Uterus (tissue), 4 donors: Measurements from ENCODE around the gene CACNA1C. TPM values are rescaled to one million over a fixed set of nuclear protein-coding genes. Genes with fewer than 3 reads are reported as not detected.

Experiments
- DNase-seq, 2 donors: peaks; one replicate each; pipeline ENCODE4 v3.0.0-alpha.2; 2019 to 2020
- H3K27ac ChIP-seq, 2 donors: fragments of 200-600 bp; sonication (generic); 1 replicate in 1 of 2; 2 replicates in 1 of 2; pipeline ENCODE4 v1.5.1; 2016 to 2018
- H3K27me3 ChIP-seq, 2 donors: fragments of 200-600 bp; sonication (generic); one replicate each; pipeline ENCODE4 v1.5.1; 2018 to 2019; ENCODE audit warnings: control low read depth in 1 of 2
- H3K36me3 ChIP-seq, 2 donors: fragments of 200-600 bp; sonication (generic); one replicate each; pipeline ENCODE4 v1.5.1; 2019; ENCODE audit warnings: control low read depth in 1 of 2
- H3K4me1 ChIP-seq, 2 donors: fragments of 200-600 bp; sonication (generic); one replicate each; pipeline ENCODE4 v1.5.1; 2018 to 2019; ENCODE audit warnings: control low read depth in 1 of 2
- H3K4me3 ChIP-seq, 2 donors: fragments of 200-600 bp; sonication (generic); 1 replicate in 1 of 2; 2 replicates in 1 of 2; pipeline ENCODE4 v1.5.1; 2018 to 2019; ENCODE audit warnings: mild to moderate bottlenecking in 1 of 2
- H3K9me3 ChIP-seq, 2 donors: fragments of 200-600 bp; sonication (generic); one replicate each; pipeline ENCODE4 v1.5.1; 2019; ENCODE audit warnings: control low read depth in 1 of 2
- CTCF ChIP-seq, 4 experiments: fragments of 200-600 bp in 2 of 4; fragments of 450-650 bp in 2 of 4; sonication (generic) in 2 of 4; IDR thresholded peaks; one replicate each; pipeline ENCODE4 v1.5.1; 2016 to 2019; ENCODE audit warnings: antibody characterized with exemption in 4 of 4, mild to moderate bottlenecking in 2 of 4, moderate library complexity in 1 of 4
- POLR2A ChIP-seq, 2 donors: fragments of 450-650 bp; IDR thresholded peaks; one replicate each; pipeline ENCODE4 v1.6.1; 2016; ENCODE audit warnings: antibody characterized with exemption in 2 of 2, mild to moderate bottlenecking in 1 of 2, moderate library complexity in 1 of 2
- intact Hi-C: fragments of 100-400 bp; cut with DNase I; formaldehyde crosslinking; loops from one replicate; pipeline ENCODE4 v1.15.1; 2023; ENCODE audit warnings: low total_unique reads
- total RNA-seq, 4 donors: library from RNA; depleted of rRNA in 3 of 4; stranded (reverse); fragments of >200 nt in 3 of 4; gene quantifications; one replicate each; pipeline versions ENCODE4 v1.1.0 to v1.2.4, GENCODE V29; 2014 to 2023
- donor health status: DM: yes; HTN: yes; CAD: no.

Gene CACNA1C
- total RNA-seq, 4 donors from 2014 or later, result 15.9 to 121 (median 32.1) TPM

DNA sequence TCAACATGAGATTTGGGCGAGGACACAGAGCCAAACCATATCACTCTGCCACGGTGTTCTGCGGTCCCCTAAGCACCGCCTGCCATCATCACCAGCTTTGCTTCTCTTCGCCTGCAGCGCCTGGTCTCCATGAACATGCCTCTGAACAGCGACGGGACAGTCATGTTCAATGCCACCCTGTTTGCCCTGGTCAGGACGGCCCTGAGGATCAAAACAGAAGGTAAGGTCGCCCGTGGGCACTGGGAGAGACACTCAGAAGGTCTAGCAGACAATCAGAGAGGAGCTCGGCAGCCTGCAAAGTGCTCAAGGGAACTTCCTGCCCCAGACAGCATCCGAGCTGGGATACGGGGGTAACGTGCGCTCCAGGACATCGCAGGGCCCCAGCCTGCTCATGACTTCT lies 616.0 kb downstream of the CACNA1C start:
- no peaks in the 10 kb centered on the region for H3K36me3 ChIP-seq
- H3K9me3 ChIP-seq, result no peaks in the 10 kb centered on the region
- no peak overlapping the region for H3K27ac ChIP-seq
- no peaks in the 10 kb centered on the region for H3K27me3 ChIP-seq
- no peak overlapping the region for H3K4me3 ChIP-seq
- DNase-seq, result peak; percentile 6 to 9
- H3K4me1 ChIP-seq, result no peaks in the 10 kb centered on the region
- intact Hi-C loops, result no loop called here
- TF ChIP-seq POLR2A (IDR thresholded peaks at IDR 0.05), result no peak

DNA sequence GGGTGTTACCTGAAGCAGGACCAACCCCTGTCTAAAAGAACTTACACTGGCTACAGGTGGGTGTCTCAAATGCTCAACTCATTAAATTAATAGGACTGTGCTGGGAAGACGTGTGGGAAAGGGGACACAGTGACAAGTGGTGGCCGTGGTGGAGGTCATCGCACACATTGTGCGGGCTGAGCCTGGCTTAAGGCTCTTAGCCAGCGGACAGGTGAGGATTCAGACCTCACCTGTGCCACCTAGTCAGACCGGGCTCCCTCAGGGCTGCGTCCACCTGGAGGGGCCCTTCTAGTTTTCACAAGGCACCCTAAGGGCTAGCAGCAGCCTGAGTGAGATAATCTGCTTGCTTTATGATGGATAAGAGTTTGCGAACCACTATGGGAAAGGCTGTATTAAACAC lies 616.8 kb downstream of the CACNA1C start:
- no peak for DNase-seq

DNA sequence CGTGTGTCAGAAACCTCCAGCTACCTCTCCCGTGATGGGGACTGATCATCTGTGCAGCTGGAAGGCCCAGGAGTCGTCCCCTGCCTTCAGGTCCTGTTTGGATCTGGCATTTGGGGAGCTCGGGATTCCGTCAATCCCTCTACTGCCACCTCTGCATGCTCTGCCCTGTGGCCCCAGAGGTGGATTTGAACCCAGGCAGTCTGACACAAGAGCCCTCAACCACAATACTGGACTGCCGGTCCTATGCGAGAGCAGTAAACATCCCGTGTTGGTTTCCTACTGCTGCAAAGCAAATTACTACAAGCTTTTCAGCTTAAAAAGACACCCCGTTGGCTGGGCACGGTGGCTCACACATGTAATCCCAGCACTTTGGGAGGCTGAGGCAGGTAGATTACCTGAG lies 620.1 kb downstream of the CACNA1C start:
- intact Hi-C loops, result no loop called here
- H3K4me1 ChIP-seq, result no peaks in the 10 kb centered on the region
- no peaks in the 10 kb centered on the region for H3K9me3 ChIP-seq

More for the DNA sequence above, 616.8 kb downstream of the CACNA1C start:
- no peak overlapping the region for H3K4me3 ChIP-seq
- no peaks in the 10 kb centered on the region for H3K4me1 ChIP-seq
- intact Hi-C loops, result no loop called here
- H3K27ac ChIP-seq, result no peak overlapping the region
- no peaks in the 10 kb centered on the region for H3K36me3 ChIP-seq
- H3K27me3 ChIP-seq, result no peaks in the 10 kb centered on the region
- TF ChIP-seq CTCF (IDR thresholded peaks at IDR 0.05) (no peak), POLR2A (IDR thresholded peaks at IDR 0.05) (no peak)
- H3K9me3 ChIP-seq, result no peaks in the 10 kb centered on the region

GRCh38 chr12:2673966-2674810 lies 621.4 kb downstream of the CACNA1C start:
- Histone ChIP-seq H3K9me3 (no peaks in the 10 kb centered on the region), H3K4me3 (no peak overlapping the region), H3K4me1 (no peaks in the 10 kb centered on the region), H3K36me3 (no peaks in the 10 kb centered on the region), H3K27ac (no peak overlapping the region), H3K27me3 (no peaks in the 10 kb centered on the region)
- no peak for TF ChIP-seq CTCF (IDR thresholded peaks at IDR 0.05)
- no peak for TF ChIP-seq POLR2A (IDR thresholded peaks at IDR 0.05)
- DNase-seq, result peak; percentile 8
- intact Hi-C loops, result no loop called here

More for the DNA sequence above, 620.1 kb downstream of the CACNA1C start:
- no peak for DNase-seq
- Histone ChIP-seq H3K27ac (no peak overlapping the region), H3K4me3 (no peak overlapping the region), H3K36me3 (no peaks in the 10 kb centered on the region), H3K27me3 (no peaks in the 10 kb centered on the region)
- TF ChIP-seq CTCF (IDR thresholded peaks at IDR 0.05) (no peak), POLR2A (IDR thresholded peaks at IDR 0.05) (no peak)

GRCh38 chr12:2675776-2676175 lies 623.0 kb downstream of the CACNA1C start:
- peak in 1 of 2 donors; percentile 3 for DNase-seq
- H3K4me3 ChIP-seq, result no peak overlapping the region
- H3K27ac ChIP-seq, result no peak overlapping the region
- no peaks in the 10 kb centered on the region for H3K4me1 ChIP-seq
- no peaks in the 10 kb centered on the region for H3K36me3 ChIP-seq
- intact Hi-C loops, result no loop called here
- H3K27me3 ChIP-seq, result no peaks in the 10 kb centered on the region
- H3K9me3 ChIP-seq, result no peaks in the 10 kb centered on the region
- TF ChIP-seq POLR2A (IDR thresholded peaks at IDR 0.05) (no peak), CTCF (IDR thresholded peaks at IDR 0.05) (no peak)
